Measurements from ENCODE around the gene TUBA1A.
"Not testable (repeated sequence)": the region's sequence is repeated elsewhere in the genome, so short reads cannot be mapped to it uniquely, and the experiment has no call there.

Gene TUBA1A

GRCh38 chr12:49200919-49201594, 12.2 kb upstream of the TUBA1A start:
- DNase-seq = peak; percentile 53 to 62

GRCh38 chr12:49198431-49199155, 9.7 kb upstream of the TUBA1A start:
- peak; percentile 1 to 19 for DNase-seq

GRCh38 chr12:49197256-49197655, 8.4 kb upstream of the TUBA1A start:
- no peak for DNase-seq

DNA sequence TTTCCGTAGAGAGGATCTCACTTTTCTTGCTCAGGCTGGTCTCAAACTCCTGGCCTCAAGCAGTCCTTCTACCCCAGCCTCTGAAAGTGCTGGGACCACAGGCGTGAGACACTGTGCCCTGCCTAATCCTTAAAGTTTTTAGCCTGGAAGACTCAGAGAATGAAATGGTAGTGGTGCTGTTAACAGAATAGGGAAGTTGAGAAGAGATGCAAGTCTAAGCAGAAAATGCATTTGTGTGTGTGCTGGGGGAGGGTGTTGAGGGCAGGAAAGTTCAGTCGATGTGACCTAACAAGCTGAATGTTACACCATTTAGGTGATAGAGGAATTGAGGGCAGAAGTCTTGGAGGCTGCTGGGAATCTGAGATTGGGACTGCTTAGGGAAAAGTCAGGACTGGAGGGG, 6.9 kb upstream of the TUBA1A start:
- no peak for DNase-seq

- not testable (repeated sequence) for DNase-seq
These were observed 4.9 kb upstream of the TUBA1A start for GRCh38 chr12:49193746-49194145.

DNA sequence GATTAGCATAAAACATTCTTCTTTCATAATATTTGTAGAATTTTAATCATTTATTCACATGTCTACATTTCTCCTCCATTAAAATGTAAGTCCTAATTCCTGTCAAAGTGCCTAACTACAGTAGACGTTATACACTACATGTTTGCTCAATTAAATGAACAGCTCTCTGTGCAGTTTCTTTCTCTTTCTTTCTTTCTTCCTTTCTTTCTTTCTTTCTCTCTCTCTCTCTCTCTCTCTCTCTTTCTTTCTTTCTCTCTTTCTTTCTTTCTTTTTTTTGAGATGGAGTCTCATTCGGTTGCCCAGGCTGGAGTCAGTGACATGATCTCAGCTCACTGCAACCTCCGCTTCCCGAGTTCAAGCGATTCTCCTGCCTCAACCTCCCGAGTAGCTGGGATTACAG, 2.6 kb upstream of the TUBA1A start:
- DNase-seq = not testable (repeated sequence)

DNA sequence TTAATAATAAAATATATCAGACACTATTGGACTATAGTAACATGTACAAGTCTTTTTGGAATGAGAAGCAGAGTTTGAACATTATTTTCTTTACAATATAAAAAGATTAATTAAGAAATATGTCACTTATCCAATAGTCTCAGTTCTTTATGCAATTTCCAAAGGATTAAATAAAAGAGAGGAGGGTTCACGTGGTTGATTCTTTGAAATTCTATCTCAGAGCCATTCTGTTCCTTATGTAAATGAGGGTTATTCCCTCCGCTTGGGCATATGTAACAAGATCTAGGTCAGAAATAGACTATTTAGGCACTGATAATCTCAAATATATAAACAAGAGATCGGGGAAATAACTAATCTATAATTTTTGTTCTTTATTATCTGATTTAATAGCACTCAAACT, 2.1 kb upstream of the TUBA1A start:
- DNase-seq = no peak

- peak; percentile 45 to 65 for DNase-seq
These were observed 1.1 kb upstream of the TUBA1A start for GRCh38 chr12:49189731-49190716.

DNA sequence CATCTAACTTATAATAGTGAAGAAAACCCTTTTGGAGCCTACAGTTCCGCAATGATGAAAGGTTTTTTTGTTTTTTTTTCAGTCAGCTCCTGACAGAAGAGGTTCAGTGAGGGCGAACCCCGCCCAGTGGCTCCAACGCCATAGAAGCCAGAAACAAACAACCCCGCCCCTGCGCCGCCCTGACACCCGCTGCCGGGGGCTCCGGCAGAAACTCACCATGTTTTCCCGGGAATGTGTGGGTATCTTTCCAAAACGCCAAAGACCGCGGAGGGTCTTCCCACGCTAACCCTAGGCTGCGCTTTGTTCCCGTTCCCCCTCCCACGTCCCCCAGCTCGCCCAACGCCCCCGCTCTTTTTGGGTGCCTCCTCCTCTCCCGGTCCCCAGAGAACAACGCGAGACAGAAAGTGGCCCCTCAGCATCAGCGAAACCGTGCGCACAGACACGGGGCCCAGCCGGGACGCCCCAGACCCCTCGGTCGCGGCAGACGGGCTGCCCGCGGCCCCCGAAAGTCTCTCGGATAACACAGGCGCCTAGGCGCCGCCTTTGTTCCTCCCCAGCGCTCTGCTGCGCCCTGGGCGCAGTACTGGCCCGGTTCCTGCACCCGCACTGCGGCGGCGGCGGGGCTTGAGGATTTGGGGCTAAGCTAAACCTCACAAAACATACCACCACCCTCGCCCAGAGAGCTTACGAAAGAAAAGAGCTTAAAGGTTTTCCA, 522 bp downstream of the TUBA1A start:
- DNase-seq = peak; percentile 40 to 46

GRCh38 chr12:49187184-49187583, 1.7 kb downstream of the TUBA1A start:
- peak; percentile 2 to 13 for DNase-seq

- DNase-seq = not testable (repeated sequence)
These were observed 2.6 kb downstream of the TUBA1A start for GRCh38 chr12:49186307-49186706.

GRCh38 chr12:49184697-49185096, 4.2 kb downstream of the TUBA1A start:
- not testable (repeated sequence) for DNase-seq

DNA sequence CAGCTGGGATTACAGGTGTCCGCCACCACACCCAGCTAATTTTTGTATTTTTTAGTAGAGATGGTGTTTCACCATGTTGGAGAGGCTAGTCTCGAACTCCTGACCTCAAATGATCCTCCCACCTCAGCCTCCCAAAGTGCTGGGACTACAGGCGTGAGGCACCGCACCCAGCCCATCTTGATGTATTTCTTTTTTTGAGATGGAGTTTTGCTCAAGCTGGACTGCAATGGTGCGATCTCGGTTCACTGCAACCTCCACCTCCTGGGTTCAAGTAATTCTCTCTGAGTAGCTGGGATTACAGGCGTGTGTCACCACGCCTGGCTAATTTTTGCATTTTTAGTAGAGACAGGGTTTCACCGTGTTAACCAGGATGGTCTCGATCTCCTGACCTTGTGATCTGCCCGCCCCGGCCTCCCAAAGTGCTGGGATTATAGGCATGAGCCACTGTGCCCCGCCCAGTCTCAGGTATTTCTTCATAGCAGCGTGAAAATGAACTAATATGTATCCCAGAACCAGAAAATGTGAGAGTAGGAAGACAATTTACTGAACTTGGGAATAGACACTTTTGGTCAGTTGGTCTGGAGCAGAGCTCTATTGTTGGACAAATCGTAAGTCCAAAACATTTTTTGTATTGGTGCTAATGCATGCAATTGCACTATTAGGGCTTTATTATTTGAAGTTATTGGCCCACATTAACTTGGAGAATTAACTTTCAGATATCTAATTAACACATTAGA, 5.5 kb downstream of the TUBA1A start:
- not testable (repeated sequence) for DNase-seq

GRCh38 chr12:49174218-49174617, 14.7 kb downstream of the TUBA1A start:
- DNase-seq = no peak

DNA sequence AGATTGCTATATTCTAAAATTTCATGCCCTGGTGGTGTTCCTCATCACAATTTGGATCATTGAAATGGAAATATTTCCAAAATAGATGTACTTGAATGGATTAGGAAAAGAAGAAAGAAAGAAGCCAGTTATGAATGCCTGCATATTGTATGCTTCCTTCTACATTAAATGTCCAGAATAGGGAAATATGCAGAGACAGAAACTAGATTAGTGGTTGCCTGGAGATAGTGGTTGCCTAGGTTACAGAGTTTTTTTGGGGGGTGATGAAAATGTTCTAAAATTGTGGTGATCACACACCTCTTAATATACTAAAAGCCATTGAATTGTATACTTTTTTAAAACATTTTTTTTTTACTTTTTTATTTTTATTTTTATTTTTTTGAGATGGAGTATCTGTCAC, 18.0 kb downstream of the TUBA1A start:
- no peak for DNase-seq

DNA sequence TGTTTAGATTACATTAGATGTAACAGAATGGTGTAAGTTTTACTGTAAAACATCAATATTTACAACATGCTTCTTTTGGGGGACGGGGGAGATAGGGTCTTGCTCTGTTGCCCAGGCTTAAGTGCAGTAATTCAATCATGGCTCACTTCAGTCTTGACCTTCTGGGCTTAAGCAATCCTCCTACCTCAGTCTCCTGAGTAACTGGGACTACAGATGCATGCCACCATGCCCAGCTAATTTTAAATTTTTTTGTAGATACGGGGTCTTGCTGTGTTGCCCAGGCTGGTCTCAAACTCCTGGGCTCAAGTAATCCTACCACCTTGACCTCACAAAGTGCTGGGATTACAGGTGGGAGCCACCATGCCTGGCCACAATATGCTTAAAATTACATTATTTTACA, 23.8 kb downstream of the TUBA1A start:
- DNase-seq = no peak

- not testable (repeated sequence) for DNase-seq
These were observed 27.0 kb downstream of the TUBA1A start for GRCh38 chr12:49161901-49162300.

DNA sequence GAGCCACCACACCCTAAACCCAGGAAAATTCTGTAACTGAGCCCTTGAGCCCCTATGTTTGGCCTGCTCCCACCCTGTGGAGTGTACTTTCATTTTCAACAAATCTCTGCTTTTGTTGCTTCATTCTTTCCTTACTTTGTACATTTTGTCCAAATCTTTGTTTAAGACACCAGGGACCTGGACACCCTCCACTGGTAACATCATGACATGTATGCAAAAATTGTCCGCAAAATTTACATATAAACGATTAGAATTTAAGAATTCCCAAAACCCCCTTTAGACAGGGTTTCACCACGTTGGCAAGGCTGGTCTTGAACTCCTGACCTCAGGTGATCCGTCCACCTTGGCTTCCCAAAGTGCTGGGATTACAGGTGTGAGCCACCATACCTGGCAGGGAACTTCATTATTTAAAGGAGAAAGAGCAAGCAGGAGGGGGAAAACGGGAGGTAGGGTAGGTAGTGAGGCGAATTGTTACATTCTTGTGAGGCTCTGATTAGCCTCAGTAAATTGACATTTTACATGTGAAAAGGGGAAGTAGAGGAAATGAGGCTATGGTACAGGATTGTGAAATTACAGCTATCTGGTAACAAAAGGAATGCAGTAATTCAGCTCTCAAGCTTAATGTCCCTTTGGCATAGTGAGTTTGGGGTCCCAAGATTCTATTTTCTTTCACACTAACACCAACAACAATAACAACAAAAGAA, 27.6 kb downstream of the TUBA1A start:
- DNase-seq = no peak

DNA sequence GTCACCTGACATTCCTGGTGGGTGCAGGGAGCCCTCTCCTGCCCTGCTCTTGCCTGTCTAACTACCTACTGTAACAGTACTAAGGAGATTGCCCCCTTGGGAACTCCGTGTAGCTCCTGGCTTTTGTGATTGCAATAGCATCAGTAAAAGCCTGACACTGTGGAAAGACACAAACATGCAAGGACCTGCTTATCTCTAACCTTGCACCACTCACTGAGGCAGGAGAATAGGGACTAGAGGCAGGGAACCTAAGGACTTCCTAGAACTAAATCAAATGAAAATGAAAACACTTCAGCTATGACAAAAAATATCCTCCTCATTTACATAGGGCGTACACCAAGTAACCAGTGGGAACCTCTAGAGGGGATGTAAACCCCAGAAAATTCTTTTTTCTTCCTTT, 28.5 kb downstream of the TUBA1A start:
- DNase-seq = no peak

- DNase-seq = no peak
These were observed 34.7 kb downstream of the TUBA1A start for GRCh38 chr12:49154221-49154620.

DNA sequence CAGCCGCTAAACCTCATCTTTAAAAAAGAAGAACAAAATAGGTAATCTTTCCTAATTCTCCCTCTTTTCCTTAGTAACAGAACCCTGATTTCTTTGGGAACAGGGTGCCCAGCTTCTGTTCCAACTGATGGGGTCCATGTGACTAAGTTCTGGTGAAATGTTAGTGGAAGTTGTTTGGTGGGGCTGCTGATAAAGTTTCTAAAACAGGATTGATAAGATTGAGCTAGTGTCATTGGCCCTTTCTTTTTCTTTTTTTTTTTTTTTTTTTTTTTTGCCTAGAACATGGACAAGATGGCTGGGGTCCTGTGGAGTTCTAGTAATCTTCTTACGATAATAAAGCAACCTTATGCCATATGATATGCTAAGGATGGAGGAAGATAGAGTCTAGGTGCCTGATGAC, 41.5 kb downstream of the TUBA1A start:
- no peak for DNase-seq

All from SHP77 (cell line).